Stomach (tissue), 9 donors: ENCODE data around the gene PLXNA2. TPM values are rescaled to one million over a fixed set of nuclear protein-coding genes. Genes with fewer than 3 reads are reported as not detected.

Source experiments
- DNase-seq, 2 donors: peaks; one replicate each; pipeline versions ENCODE4 v3.0.0 to v3.0.0-alpha.2; 2013 to 2019
- H3K27ac ChIP-seq, 5 donors: fragments of 200-600 bp in 4 of 5; sonication (generic) in 4 of 5; one replicate each; pipeline ENCODE4 v1.5.1; 2013 to 2019; ENCODE audit warnings: mild to moderate bottlenecking in 1 of 5, moderate library complexity in 1 of 5
- H3K27me3 ChIP-seq, 3 donors: fragments of 200-600 bp; sonication (generic); one replicate each; pipeline ENCODE4 v1.5.1; 2017 to 2019; ENCODE audit warnings: mixed run types in 1 of 3
- H3K36me3 ChIP-seq, 4 donors: fragments of 200-600 bp; sonication (generic); 1 replicate in 3 of 4; 2 replicates in 1 of 4; pipeline ENCODE4 v1.5.1; 2016 to 2019
- H3K4me1 ChIP-seq, 4 donors: fragments of 200-600 bp; sonication (generic); one replicate each; pipeline ENCODE4 v1.5.1; 2016 to 2019
- H3K4me3 ChIP-seq, 4 donors: fragments of 200-600 bp; sonication (generic) in 3 of 4; one replicate each; pipeline ENCODE4 v1.5.1; 2016 to 2019; ENCODE audit warnings: mild to moderate bottlenecking in 1 of 4
- H3K9me3 ChIP-seq, 4 donors: fragments of 200-600 bp; sonication (generic); one replicate each; pipeline ENCODE4 v1.5.1; 2016 to 2019
- CTCF ChIP-seq, 7 experiments: fragments of 450-650 bp in 4 of 7; fragments of 200-600 bp in 3 of 7; sonication (generic) in 3 of 7; IDR thresholded peaks; one replicate each; pipeline ENCODE4 v1.5.1; 2016 to 2019; ENCODE audit warnings: antibody characterized with exemption in 7 of 7, control low read depth in 2 of 7, mild to moderate bottlenecking in 1 of 7
- EP300 ChIP-seq: sonication (generic); formaldehyde crosslinking; IDR thresholded peaks from one replicate; pipeline ENCODE4 v1.6.1; 2017; ENCODE audit warnings: antibody characterized with exemption
- POLR2A ChIP-seq, 4 donors: fragments of 450-650 bp; IDR thresholded peaks; one replicate each; pipeline ENCODE4 v1.6.1; 2016; ENCODE audit warnings: antibody characterized with exemption in 4 of 4, control low read depth in 2 of 4, mild to moderate bottlenecking in 1 of 4, moderate library complexity in 1 of 4
- POLR2AphosphoS5 ChIP-seq, 3 donors: sonication (generic); formaldehyde crosslinking; IDR thresholded peaks; one replicate each; pipeline ENCODE4 v1.6.1; 2016; ENCODE audit warnings: antibody characterized with exemption in 3 of 3
- WGBS, 5 donors: extraction: QIAGEN DNeasy Blood & Tissue Kit in 3 of 5; methylation state at CpG; one replicate each; pipeline versions ENCODE4 v1.1.5 to v1.1.7; 2013 to 2018; 5-methylcytosine and 5-hydroxymethylcytosine counted together
- intact Hi-C: fragments of 100-400 bp; cut with DNase I; formaldehyde crosslinking; loops from one replicate; pipeline ENCODE4 v1.15.1; 2023; ENCODE audit warnings: low total_unique reads
- polyA plus RNA-seq, 3 donors: library from polyadenylated mRNA; stranded (reverse); fragments of 200-250 nt; gene quantifications; one replicate each; pipeline ENCODE4 v1.2.3, GENCODE V29; 2013
- total RNA-seq, 5 donors: library from RNA; depleted of rRNA; stranded (reverse); fragments of >200 nt; gene quantifications; one replicate each; pipeline versions ENCODE4 v1.1.0 to v1.2.3, GENCODE V29; 2014 to 2016
- donor health status: healthy with polysubstance abuse.
- donor health status: Bipolar disorder and iron deficiency.
- donor health status: healthy.

Gene PLXNA2
- total and polyA plus RNA-seq, 8 donors, result 2.7 to 185 (median 28.7) TPM

DNA sequence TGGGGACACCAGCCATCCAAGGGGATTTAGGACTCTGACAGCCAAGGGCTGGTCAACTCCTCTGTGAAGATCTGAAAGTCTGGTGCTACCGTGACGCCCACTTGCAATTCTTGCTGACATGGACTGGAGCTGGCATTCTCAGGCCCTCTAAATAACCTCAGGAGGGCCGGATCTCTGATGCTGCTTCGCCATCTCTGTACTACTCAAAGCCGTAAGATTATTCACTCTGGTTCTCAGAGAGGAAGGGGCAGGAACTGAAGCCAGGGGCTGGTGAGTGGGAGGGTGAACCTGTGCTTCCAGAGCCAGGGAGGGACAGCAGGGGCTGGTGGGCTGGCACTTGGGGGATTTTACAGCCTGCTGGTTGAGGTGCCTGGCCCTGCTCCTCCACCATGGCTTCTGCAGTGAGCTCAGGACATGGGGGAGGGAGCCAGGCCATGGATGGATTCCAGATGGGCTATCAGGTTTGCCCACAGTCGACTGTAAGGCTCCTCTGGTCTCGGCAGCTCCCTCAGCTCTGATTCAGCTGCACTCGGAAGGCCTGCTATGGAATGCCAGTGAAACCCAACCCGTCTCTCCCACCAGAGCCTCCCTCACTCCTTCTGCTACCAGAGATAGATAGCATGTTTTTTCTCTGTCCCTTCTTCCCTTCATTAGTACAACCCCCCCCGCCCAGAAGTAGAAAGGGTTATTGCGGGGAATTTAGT is 84.5 kb downstream of the PLXNA2 start:
- intact Hi-C loops, result no loop called here
- peak overlapping the region in 4 of 5 donors; percentile 57 to 81 (median 64) for H3K27ac ChIP-seq
- H3K36me3 ChIP-seq, result no peaks in the 10 kb centered on the region
- WGBS, 5 donors, result 56 to 79% (median 66%) methylated on average over 11 of the region's 11 CpGs
- H3K9me3 ChIP-seq, result no peaks in the 10 kb centered on the region
- peaks cover 45 to 97% (median 72%) of the 10 kb centered on the region in 4 donors for H3K4me1 ChIP-seq
- no peak for TF ChIP-seq EP300
- no peak for TF ChIP-seq CTCF (IDR thresholded peaks at IDR 0.05)
- TF ChIP-seq POLR2A (IDR thresholded peaks at IDR 0.05), result no peak
- TF ChIP-seq POLR2AphosphoS5 (IDR thresholded peaks at IDR 0.05), result no peak
- no peaks in the 10 kb centered on the region for H3K27me3 ChIP-seq
- H3K4me3 ChIP-seq, result no peak overlapping the region
- DNase-seq, result peak; percentile 53 to 79

GRCh38 chr1:208158640-208159554 is 85.3 kb downstream of the PLXNA2 start:
- DNase-seq, result no peak
- no peak overlapping the region for H3K4me3 ChIP-seq
- 43 to 59% (median 49%) methylated on average over 8 of the region's 8 CpGs for WGBS, 5 donors
- H3K36me3 ChIP-seq, result no peaks in the 10 kb centered on the region
- H3K27ac ChIP-seq, result peak overlapping the region in 4 of 5 donors; percentile 57 to 81 (median 64)
- H3K27me3 ChIP-seq, result no peaks in the 10 kb centered on the region
- intact Hi-C loops, result no loop called here
- TF ChIP-seq EP300 (no peak), POLR2AphosphoS5 (IDR thresholded peaks at IDR 0.05) (peak in 1 of 3 donors; percentile 7), CTCF (IDR thresholded peaks at IDR 0.05) (no peak), POLR2A (IDR thresholded peaks at IDR 0.05) (no peak)
- H3K4me1 ChIP-seq, result peaks cover 52 to 99% (median 76%) of the 10 kb centered on the region in 4 donors
- no peaks in the 10 kb centered on the region for H3K9me3 ChIP-seq

DNA sequence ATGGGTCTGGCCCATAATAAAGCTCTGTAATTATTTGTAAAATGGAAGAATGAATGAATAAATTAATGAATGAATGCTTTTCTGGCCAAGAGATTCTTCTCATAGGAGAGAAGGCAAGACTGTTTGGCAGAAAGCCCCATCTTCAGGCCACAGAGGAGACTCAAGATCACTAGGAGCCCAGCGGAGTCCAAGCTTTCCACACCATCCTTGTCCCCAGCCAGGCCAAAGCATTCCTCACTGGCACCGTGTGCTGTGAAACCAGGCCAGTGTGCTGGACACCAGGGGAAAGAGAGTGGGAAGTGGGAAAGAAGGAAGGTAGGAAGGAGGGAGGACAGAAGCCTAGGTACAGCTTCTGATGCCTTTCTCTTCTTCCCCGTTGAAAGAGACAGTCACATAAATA is 86.4 kb downstream of the PLXNA2 start:
- DNase-seq, result no peak
- Histone ChIP-seq H3K36me3 (no peaks in the 10 kb centered on the region), H3K27ac (peak overlapping the region in 3 of 5 donors; percentile 48 to 81 (median 64)), H3K27me3 (no peaks in the 10 kb centered on the region), H3K9me3 (no peaks in the 10 kb centered on the region), H3K4me1 (peaks cover 52 to 99% (median 77%) of the 10 kb centered on the region in 4 donors), H3K4me3 (no peak overlapping the region)
- WGBS, 5 donors, result 76 to 94% (median 85%) methylated on average over 3 of the region's 3 CpGs
- intact Hi-C loops, result no loop called here
- TF ChIP-seq POLR2A (IDR thresholded peaks at IDR 0.05) (no peak), EP300 (no peak), POLR2AphosphoS5 (IDR thresholded peaks at IDR 0.05) (no peak), CTCF (IDR thresholded peaks at IDR 0.05) (no peak)

GRCh38 chr1:208156741-208157140 is 87.4 kb downstream of the PLXNA2 start:
- intact Hi-C loops, result no loop called here
- peaks cover 47 to 97% (median 72%) of the 10 kb centered on the region in 4 donors for H3K4me1 ChIP-seq
- no peaks in the 10 kb centered on the region for H3K9me3 ChIP-seq
- H3K27ac ChIP-seq, result no peak overlapping the region
- no peaks in the 10 kb centered on the region for H3K27me3 ChIP-seq
- DNase-seq, result no peak
- TF ChIP-seq CTCF (IDR thresholded peaks at IDR 0.05) (no peak), POLR2AphosphoS5 (IDR thresholded peaks at IDR 0.05) (no peak), POLR2A (IDR thresholded peaks at IDR 0.05) (no peak), EP300 (no peak)
- H3K36me3 ChIP-seq, result no peaks in the 10 kb centered on the region
- 65 to 88% (median 85%) methylated on average over 2 of the region's 2 CpGs for WGBS, 5 donors
- H3K4me3 ChIP-seq, result no peak overlapping the region
